BJ (cell line): ENCODE measurements around the gene CSTF1. TPM values are rescaled to one million over a fixed set of nuclear protein-coding genes. Genes with fewer than 3 reads are reported as not detected.

ENCODE experiments used
- CTCF ChIA-PET: fragments of 350-600 bp; formaldehyde crosslinking; extraction: SDS; loops from one replicate; lab custom pipeline; 2021; ENCODE audit warnings: antibody characterized with exemption, inconsistent platforms; lab: Yijun Ruan, JAX
- POLR2A ChIA-PET: fragments of 300-600 bp; sonication (Branson Sonifier 250); formaldehyde crosslinking; extraction: SDS; loops from one replicate; lab custom pipeline; 2021; ENCODE audit warnings: antibody characterized with exemption; lab: Charles Lee
- DNase-seq: peaks from one replicate; pipeline ENCODE4 v3.0.0-alpha.2; 2011; ENCODE audit warnings: low read depth
- H3K27me3 ChIP-seq: 2 replicates; pipeline ENCODE4 v1.6.0; 2011; ENCODE audit warnings: low read length; ENCODE audit not compliant: control insufficient read depth, insufficient read depth
- H3K36me3 ChIP-seq: 2 replicates; pipeline ENCODE4 v1.5.1; 2011; ENCODE audit warnings: low read length; ENCODE audit not compliant: control insufficient read depth, insufficient read depth
- H3K4me3 ChIP-seq: 2 replicates; pipeline ENCODE4 v1.5.1; 2011; ENCODE audit warnings: low read depth, mild to moderate bottlenecking, control low read depth, low read length
- CTCF ChIP-seq: IDR thresholded peaks from 2 replicates; pipeline ENCODE4 v1.5.1; 2011; ENCODE audit warnings: low read depth, mild to moderate bottlenecking, control low read depth, inconsistent platforms, low read length, moderate library complexity; ENCODE audit not compliant: insufficient read depth
- polyA plus RNA-seq: library from polyadenylated mRNA; depleted of rRNA; stranded (reverse); fragments of >200 nt; gene quantifications from 2 replicates; pipeline ENCODE4 v1.2.3, GENCODE V29; 2011

Gene CSTF1
- polyA plus RNA-seq, 1 experiment = 59.5 TPM

DNA sequence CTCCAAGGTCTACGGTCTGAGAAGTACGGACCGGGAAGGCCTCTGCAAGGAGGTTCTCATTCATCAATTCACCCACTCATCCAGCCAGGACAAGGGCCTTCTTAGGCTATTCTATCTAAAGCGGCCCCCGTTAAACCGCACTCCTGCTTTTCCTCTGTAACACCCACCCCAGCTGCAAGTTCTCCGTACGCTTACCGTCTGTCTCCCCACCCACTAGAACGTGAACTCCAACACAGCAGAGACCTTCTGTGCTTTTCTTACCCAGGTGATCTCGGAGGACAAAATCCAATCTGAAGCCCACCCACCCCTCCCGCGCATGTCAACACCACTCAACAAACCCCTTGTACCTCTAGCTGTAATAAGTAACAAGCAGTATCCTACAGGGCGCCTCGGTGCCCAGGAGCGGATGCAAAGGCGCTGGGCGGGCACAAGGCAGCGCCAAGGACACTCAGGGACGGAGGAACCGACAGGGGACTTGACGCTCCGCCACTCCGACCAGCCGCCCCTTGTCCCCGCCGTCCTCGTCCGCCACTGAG lies 781 bp upstream of the CSTF1 start:
- DNase-seq = no peak
- ChIA-PET POLR2A (no interaction called here), CTCF (interaction anchor here (1.1 kb wide), 1 partner anchor 43 kb away, joined by 3 read pairs; no protein-coding TSS in a partner anchor)
- Histone ChIP-seq H3K36me3 (peaks cover 5% of the 10 kb centered on the region), H3K27me3 (no peaks in the 10 kb centered on the region), H3K4me3 (peak overlapping the region; percentile 87)
- no peak for TF ChIP-seq CTCF

- Histone ChIP-seq H3K4me3 (peak overlapping the region; percentile 87), H3K36me3 (peaks cover 10% of the 10 kb centered on the region), H3K27me3 (no peaks in the 10 kb centered on the region)
- TF ChIP-seq CTCF = no peak
- ChIA-PET POLR2A (interaction anchor here (0.6 kb wide), 1 partner anchor 19 kb away, joined by 8 read pairs; no protein-coding TSS in a partner anchor), CTCF (interaction anchor here (1.0 kb wide), 1 partner anchor 10 kb away, joined by 4 read pairs; no protein-coding TSS in a partner anchor)
- DNase-seq = no peak
Observed at GRCh38 chr20:56392881-56393482, 537 bp downstream of the CSTF1 start.

GRCh38 chr20:56393653-56394052 lies 1.2 kb downstream of the CSTF1 start:
- Histone ChIP-seq H3K36me3 (peaks cover 12% of the 10 kb centered on the region), H3K27me3 (no peaks in the 10 kb centered on the region), H3K4me3 (peak overlapping the region; percentile 87)
- no peak for TF ChIP-seq CTCF
- DNase-seq = no peak
- CTCF ChIA-PET = interaction anchor here (1.0 kb wide), 1 partner anchor 9 kb away, joined by 4 read pairs; no protein-coding TSS in a partner anchor
- POLR2A ChIA-PET = interaction anchor here (0.6 kb wide), 1 partner anchor 20 kb away, joined by 8 read pairs; no protein-coding TSS in a partner anchor

DNA sequence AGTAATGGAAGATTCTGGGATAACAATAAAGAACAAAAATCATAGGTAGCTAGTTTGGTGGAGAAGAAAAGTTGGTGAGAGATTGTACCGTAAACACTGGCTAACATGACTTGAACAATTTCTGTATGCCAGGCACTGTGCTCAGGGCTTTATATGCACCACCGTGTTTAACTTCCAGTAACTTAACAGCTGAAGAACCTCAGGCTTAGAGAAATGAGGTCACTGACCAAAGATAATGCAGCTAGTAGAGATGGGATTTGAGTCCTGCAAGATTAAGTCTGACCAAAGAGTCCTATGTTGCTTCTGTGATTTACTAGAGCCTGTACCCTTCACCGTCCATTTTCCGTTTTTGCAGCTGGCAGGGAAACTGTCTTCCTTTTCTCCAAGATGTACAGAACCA lies 2.7 kb downstream of the CSTF1 start:
- H3K4me3 ChIP-seq = no peak overlapping the region
- ChIA-PET POLR2A (interaction anchor here (0.6 kb wide), 1 partner anchor 44 kb away, joined by 3 read pairs; no protein-coding TSS in a partner anchor), CTCF (interaction anchor here (1.0 to 2.6 kb wide), 5 partner anchors 9 to 121 kb away, joined by 3 to 9 read pairs (median 3); no protein-coding TSS in a partner anchor)
- TF ChIP-seq CTCF = no peak
- no peaks in the 10 kb centered on the region for H3K27me3 ChIP-seq
- no peak for DNase-seq
- peaks cover 14% of the 10 kb centered on the region for H3K36me3 ChIP-seq

- no peaks in the 10 kb centered on the region for H3K27me3 ChIP-seq
- ChIA-PET POLR2A (no interaction called here), CTCF (interaction anchor here (1.0 to 2.0 kb wide), 6 partner anchors 9 to 76 kb away, joined by 3 to 6 read pairs (median 4); partner anchors contain the start of gene CASS4)
- H3K36me3 ChIP-seq = peaks cover 19% of the 10 kb centered on the region
- no peak overlapping the region for H3K4me3 ChIP-seq
- peak; percentile 83 for TF ChIP-seq CTCF
- no peak for DNase-seq
Observed at GRCh38 chr20:56400001-56400640, 7.7 kb downstream of the CSTF1 start.
